Amniotic stem cell (primary cell): ENCODE measurements around the gene EVI5.
"Not testable (repeated sequence)": the region's sequence is repeated elsewhere in the genome, so short reads cannot be mapped to it uniquely, and the experiment has no call there.

Experiments
- DNase-seq: peaks from one replicate; lab custom pipeline; 2025; lab: John Stamatoyannopoulos, UW

EVI5 gene

GRCh38 chr1:92572520-92572919 lies 212.4 kb downstream of the EVI5 start:
- DNase-seq: no peak

- DNase-seq: no peak
These were observed 213.3 kb downstream of the EVI5 start for GRCh38 chr1:92571578-92571977.

- DNase-seq: no peak
These were observed 217.6 kb downstream of the EVI5 start for GRCh38 chr1:92567211-92567868.

GRCh38 chr1:92563457-92564216 lies 221.3 kb downstream of the EVI5 start:
- DNase-seq: no peak

- no peak for DNase-seq
These were observed 228.6 kb downstream of the EVI5 start for GRCh38 chr1:92556350-92556749.

GRCh38 chr1:92554216-92554615 lies 230.7 kb downstream of the EVI5 start:
- DNase-seq: no peak

GRCh38 chr1:92551916-92552315 lies 233.0 kb downstream of the EVI5 start:
- DNase-seq: no peak

GRCh38 chr1:92544756-92545165 lies 240.1 kb downstream of the EVI5 start:
- no peak for DNase-seq

- DNase-seq: no peak
These were observed 241.5 kb downstream of the EVI5 start for GRCh38 chr1:92543131-92544055.

- DNase-seq: no peak
These were observed 246.4 kb downstream of the EVI5 start for GRCh38 chr1:92538413-92539061.

- DNase-seq: no peak
These were observed 246.9 kb downstream of the EVI5 start for GRCh38 chr1:92538048-92538412.

- no peak for DNase-seq
These were observed 247.7 kb downstream of the EVI5 start for GRCh38 chr1:92536980-92537884.

GRCh38 chr1:92536211-92536979 lies 248.5 kb downstream of the EVI5 start:
- no peak for DNase-seq

- DNase-seq: not testable (repeated sequence)
These were observed 252.5 kb downstream of the EVI5 start for GRCh38 chr1:92532371-92532770.

GRCh38 chr1:92531939-92532338 lies 253.0 kb downstream of the EVI5 start:
- not testable (repeated sequence) for DNase-seq

- DNase-seq: no peak
These were observed 257.2 kb downstream of the EVI5 start for GRCh38 chr1:92527670-92528069.

- not testable (repeated sequence) for DNase-seq
These were observed 259.8 kb downstream of the EVI5 start for GRCh38 chr1:92524944-92525590.

- DNase-seq: no peak
These were observed 265.9 kb downstream of the EVI5 start for GRCh38 chr1:92519043-92519442.

GRCh38 chr1:92516574-92516973 lies 268.3 kb downstream of the EVI5 start:
- DNase-seq: no peak

- DNase-seq: no peak
These were observed 269.1 kb downstream of the EVI5 start for GRCh38 chr1:92515796-92516201.
